NAMALWA (cell line): ENCODE results near the gene SCGB1C2.

Experiments used
- DNase-seq: peaks from one replicate; pipeline ENCODE4 v3.0.0-alpha.2; 2015; ENCODE audit warnings: low spot score

The SCGB1C2 gene

DNA sequence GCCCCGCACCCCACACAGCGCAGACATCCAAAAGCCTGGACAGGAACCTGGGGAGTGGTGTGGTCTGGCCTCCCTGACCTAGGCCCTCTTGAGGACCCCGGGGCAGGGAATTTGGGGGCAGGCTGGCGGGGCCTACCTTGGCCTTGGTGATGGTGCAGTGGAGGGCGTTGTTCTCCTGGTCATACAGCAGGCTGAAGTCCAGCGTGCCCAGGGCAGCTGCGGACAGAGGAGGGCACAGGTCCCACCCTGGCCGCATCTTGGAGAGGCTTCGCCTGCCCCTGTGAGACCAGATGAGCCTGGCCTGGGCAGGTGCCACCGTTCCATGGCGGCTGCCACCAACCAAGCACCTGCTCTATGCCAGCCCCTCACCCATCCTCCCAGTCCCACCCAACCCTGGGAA, 35.0 kb downstream of the SCGB1C2 start:
- DNase-seq, result no peak

DNA sequence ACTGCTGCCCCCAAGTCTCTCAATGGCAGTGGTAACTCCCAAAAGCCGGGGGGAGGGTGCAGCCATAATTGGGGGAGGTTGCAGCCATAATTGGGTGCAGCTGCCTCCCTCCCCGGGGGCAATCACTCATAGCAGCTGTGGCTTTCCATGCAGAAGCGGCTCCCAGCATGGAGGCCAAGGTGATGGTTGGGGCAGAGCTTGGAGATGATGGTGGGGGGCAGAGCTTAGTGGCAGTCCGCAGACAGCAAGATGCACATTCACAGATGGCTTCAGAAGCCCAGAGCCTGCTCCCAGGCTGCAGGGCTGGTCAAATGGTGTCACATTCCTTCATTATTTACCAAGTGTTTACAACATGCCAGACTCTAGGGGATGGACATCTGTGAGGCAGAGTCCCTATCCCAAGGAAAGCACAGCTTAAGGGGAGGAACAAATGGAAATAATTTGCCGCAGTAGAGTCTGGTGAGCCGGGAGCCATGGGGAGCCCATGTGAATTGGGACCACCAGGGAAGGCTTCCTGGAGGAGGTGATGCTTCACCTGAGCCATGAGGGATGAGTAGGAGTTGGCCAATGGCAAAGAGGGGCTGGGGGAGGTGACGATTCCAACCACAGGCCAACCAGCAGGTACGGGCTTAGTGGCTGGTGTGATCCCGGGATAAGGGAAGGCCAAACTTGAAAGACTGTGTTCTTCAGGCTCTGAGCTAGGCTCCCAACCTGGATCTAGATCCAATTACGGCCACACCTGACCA, 36.0 kb downstream of the SCGB1C2 start:
- no peak for DNase-seq

DNA sequence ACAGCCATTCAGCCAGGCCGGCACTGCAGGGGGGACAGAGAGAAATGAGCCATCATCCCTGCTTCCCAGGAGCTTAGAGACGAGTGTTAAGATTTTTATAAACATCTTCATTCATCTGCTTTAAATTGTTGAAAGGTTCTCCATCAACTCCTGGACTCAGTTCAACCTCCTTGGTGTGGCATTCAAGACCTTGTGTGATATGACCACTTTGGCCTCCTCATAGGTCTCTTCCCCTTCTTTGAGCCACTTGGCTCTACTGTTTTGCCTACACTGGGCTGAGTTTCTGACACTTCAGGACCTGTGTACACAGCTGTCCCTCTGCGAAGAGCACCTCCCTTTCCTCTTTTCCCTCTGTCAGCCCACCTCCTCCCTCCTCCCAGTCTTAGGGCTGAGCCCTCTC, 39.8 kb downstream of the SCGB1C2 start:
- no peak for DNase-seq

DNA sequence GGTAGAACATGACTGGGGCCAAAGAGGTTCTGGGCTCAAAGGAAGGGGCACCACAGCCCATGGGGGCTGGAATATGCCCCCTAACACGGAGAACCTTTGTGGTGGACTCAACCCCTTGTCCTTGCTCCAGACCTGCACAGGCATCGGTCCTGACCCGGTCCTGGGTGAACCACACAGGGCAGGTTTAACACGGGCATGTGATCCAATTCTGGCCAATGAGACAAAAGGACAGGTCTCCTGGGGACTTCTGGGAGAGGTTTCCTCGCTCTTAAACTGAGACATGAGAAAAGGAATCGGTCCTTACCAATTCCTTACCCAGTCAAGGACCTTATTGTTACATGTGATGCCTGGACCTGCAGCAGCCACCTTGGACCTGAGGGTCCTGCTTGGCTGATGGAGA, 40.4 kb downstream of the SCGB1C2 start:
- DNase-seq, result no peak

DNA sequence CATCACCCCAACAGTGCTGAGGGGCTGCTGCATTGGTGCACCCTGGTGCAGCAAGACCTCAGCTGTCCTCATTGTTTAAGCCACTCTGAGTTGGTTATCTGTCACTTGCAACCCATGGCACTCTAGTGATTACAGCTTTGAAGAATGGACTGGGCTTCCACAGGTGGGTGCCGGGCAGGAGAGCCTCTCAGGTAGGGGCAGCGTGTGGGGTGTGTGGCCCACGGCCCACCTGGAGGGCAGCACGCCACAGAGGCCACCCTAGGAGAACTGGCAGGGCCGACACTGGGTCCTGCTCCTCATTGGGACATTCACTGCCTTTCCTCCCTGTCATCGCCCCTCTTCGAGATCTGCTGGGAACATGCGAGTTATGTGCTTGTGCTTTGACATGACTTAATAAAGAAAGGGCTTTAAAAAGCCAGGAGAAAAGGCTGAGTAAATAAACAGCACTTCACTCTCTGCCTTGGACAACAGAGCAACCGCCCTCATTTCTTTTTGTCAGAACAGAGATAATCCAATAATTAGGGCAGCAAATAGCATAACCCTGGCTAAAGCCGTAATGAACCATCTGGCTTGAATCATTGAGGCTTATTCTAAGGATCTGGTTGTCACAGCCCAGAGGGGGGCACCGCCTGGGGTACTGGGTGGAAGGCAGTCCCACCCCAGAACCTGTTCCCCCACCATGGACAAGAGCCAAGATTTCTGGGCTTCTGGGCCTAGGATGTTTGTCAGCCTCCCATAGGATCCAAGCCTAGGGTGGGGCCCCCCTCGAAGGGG, 41.1 kb downstream of the SCGB1C2 start:
- no peak for DNase-seq

DNA sequence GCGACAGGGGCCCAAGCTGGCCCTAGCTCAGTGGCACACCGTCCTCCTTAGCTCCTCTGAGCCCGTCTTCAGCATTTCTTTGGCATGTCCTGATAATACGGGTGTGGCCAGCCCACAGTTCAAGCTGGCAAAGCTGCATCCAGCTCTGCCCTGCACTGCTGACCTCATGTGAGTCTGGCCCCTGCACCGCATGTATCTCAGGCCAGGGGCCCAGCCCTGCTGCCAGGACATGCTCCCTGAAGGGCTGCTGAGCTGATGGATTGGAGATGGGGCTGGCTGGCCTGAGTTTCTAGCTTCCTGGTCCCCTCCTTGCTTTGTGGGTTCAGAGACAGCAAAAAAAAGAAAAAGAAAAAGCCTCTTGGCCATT, 41.7 kb downstream of the SCGB1C2 start:
- no peak for DNase-seq

DNA sequence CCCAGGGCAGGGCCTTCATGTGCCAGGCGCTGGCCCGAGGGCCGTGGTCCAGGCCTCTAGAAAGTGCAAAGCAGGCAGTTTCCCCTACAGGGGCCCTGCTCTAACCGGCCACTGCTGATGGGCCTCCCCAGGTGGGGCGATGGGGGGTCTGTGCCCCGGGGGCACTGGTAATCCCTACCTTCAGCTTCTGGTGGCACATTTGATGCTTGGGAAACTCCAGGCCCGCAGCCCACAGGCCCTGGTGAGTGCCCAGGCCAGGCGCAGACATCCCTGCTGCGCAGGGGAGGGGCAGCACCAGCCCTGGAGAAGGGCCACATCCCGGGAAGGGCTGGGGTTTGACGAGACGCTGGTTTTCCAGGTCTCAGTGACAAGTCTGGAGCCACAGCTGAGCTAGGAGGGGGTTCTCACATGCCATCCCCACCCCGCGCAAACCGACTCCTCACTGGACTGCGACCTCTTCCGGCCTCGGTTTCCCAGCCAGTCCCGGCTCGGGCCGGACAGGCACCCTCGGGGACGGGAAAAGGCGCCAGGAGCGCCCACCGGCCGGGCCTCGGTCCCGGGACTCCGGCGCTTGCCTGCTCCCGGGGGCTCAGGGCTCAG, 42.5 kb downstream of the SCGB1C2 start:
- no peak for DNase-seq

DNA sequence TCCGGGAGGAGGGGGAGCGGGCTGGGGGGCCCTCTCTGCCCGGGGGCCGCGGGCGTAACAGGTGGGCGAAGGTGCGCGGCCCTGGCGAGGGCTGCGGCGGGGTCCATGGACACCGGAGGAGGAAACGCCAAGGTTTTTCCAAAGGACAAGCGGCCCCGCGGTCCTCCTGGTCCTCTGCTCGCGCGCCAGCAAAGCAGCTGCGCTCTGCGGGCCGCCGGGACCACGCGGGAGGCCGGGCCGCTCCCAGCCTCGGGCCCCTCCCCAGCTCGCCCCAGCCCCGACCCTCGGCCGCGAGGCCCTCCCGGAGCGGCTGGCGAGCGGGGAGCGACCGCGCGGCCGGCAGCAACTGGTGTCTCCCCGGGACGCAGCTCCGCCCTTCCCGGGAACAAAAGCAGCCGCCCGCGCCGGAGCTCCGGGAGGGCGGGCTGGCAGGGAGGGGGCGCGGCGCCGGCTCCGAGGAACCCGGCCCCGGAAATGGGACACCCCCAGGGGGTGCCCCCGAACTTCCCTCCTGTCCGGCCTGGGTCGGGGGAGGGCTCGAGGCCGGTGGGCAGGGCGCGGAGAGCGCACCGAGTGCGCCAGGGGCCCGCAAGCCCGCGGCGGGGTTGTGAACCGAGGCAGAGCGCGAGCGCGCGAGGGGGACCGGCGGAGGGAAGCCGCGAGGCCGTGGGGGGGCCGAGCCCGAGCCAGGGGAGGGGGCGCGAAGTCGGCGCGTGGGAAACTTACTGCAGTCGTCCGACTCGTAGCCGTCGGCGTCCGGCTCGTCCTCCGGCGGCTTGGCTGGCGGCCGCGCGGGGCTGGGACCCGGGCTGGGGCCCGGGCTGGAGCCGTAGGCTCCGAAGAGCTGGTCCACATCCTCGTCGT, 43.2 kb downstream of the SCGB1C2 start:
- no peak for DNase-seq

DNA sequence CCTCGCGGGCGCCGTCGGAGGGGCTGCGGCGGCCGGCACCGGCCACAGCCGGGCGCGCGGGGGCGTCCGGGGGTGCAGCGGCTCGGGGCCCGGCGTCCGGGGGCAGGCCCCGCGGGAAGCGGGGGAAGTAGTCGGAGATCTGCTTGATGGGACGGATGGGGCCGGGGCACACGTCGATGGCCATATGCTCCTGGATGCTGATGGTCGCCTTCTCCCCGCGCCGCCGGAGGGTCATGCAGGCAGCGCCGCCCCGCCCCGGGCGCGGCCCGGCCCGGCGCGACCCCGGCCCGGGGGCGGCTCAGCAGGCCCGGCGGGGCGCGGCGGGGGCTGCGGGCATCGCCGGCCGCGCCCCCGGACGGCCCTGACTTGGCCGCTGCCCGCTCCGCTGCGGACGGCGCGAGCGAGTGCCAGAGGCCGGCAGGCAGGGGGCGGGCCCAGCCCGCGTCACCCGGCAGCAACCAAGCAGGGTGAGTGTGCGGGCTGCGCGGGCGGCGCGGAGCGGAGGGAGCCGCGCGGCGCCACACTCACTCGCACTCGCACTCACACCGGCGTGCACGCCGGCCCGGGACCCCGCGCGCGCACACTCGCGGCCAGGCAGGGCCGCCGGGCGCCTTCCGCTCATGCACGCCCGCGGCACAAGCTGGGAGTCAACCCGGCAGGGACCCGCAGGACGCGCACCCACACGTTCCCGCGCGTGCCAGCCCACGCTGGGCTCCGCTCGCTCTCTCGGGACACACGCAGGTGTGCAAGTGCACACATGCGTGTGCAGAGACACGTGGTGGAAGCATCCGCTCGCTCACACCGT, 44.1 kb downstream of the SCGB1C2 start, which contains the start of gene DOC2B:
Gene DOC2B (minus strand): TSS at position 406 of the 805 bp plus-strand sequence. CDS start 171 bp downstream, at position 235.
- DNase-seq, result no peak

DNA sequence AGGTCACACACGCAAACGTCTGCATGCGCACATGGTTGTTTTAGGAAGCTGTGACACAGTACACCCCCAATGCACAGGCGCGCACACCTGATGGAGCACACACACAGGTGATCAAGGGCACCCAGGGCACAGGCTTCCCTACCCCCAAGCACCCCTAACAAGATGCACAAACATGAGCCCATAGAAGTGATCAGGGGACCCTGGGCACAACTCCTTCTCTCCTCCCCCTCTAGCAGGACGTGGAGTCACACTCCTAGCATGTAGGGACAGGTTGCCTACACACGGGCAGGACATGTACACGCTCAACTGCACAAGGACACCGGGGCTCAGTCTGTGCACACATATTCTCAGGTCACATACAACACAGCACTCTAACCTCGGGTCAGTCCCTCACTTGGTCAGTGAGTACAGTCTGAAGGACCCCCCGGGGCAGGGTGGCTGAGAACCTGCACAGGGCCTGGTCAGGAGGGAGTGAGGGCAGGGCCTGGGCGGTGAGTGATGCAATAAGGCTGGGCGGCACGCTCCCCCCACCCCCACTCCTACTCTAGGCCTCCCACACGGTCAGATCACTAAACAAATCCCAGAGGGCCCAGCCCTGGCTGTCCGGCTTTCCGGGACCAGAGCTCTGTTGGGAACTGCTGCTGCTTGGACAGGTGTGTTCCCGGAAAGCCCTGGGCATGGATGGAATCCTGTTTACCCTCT, 44.8 kb downstream of the SCGB1C2 start:
- DNase-seq, result no peak

DNA sequence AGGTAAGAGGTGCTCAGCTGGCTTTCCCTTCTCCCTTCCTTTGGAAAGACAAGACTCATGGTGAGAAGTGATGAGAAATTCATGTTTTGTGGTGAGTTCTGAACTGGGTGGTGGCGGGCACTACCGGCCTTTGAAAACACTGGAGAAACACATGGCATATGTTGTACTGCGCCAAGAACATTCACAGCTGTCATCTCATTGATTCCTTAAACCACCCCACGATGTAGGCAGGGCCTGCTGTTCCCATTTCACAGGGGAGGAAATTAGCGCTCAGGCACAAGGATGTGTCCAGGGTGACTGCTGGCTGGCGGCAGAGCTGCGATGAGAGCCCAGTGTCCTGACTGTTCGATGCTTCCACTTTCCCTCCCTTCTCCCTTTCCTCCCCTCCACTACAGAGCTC, 45.7 kb downstream of the SCGB1C2 start:
- DNase-seq, result no peak

DNA sequence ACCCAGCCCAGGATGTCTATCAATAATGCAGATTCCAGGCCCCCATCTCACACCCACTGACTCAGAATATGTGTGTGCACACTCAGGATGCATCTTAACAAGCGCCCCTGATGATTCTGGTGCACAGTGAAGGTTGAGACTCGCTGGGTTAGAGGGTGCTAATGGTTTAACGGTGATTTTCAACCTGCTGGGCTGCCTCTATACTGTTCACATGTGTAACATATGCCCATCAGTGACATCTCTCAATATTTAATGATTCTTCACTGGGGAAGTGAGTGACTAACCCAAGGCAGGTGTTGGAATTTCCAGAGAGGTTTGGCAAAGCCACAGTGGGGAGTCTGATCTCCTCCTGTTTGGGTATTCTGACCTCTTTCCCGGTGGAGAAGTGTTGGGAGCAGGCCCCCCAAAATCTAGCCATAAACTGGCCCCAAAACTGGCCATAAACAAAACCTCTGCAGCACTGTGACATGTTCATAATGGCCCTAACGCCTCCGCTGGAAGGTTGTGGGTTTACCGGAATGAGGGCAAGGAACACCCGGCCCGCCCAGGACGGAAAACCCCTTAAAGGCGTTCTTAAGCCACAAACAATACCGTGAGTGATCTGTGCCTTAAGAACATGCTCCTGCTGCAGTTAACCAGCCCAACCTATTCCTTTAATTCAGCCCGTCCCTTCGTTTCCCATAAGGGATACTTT, 48.2 kb downstream of the SCGB1C2 start:
- no peak for DNase-seq

DNA sequence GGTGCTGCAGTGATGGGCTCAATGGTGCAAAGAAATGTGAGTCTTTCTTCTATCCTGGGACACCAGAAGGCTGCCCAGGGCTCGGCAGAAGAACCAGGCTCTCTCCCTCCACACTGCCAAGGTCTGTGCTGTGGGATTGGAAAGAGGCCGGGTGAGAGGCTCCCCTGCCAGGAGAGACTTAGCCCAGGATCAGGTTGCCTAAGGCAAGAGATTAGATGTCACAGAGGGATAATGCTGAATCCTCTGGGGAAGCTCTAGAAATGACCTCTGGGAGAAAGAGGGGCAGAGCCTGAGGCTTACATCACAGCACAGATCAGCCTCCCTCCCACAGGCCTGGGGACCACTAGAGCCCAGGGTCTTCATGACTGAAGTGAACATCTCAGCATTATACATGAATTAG, 49.8 kb downstream of the SCGB1C2 start:
- no peak for DNase-seq
